Measurements from ENCODE around the gene RASEF. TPM values are rescaled to one million over a fixed set of nuclear protein-coding genes. Genes with fewer than 3 reads are reported as not detected.

The RASEF gene
- total and polyA plus RNA-seq, 2 donors (not counting 3 experiments of a cell fraction or from before 2014, with no cell fraction given) = 0.11 TPM; not detected in 1

- Histone ChIP-seq H3K4me1 (ENCODE audit: control insufficient read depth, extremely low read depth, insufficient read depth, low read length) (no peaks in the 10 kb centered on the region), H3K9ac (replicated peaks; ENCODE audit: extremely low read depth, insufficient read depth, low read length) (no peak overlapping the region), H2AFZ (ENCODE audit: low read depth, low read length) (no peak overlapping the region), H3K79me2 (ENCODE audit: control insufficient read depth, insufficient read depth, low read length) (no peaks in the 10 kb centered on the region), H3K9me1 (replicated peaks; ENCODE audit: control insufficient read depth, extremely low read depth, insufficient read depth, low read length) (no peaks in the 10 kb centered on the region), H3K36me3 (ENCODE audit: control insufficient read depth in 2 of 2, extremely low read depth in 1 of 2, insufficient read depth in 2 of 2, low read length in 2 of 2) (no peaks in the 10 kb centered on the region), H3K4me3 (replicated peaks in 1 of 3; ENCODE audit: insufficient read depth in 1 of 3, low read depth in 1 of 3, low read length in 3 of 3) (no peak overlapping the region), H4K20me1 (replicated peaks; ENCODE audit: control insufficient read depth, extremely low read depth, insufficient read depth, low read length) (no peaks in the 10 kb centered on the region), H3K9me3 (replicated peaks; ENCODE audit: control insufficient read depth, insufficient read depth, low read length) (no peaks in the 10 kb centered on the region), H3K27ac (ENCODE audit: insufficient read depth, low read depth, low read length) (no peak overlapping the region), H3K4me2 (ENCODE audit: insufficient read depth, low read length) (no peak overlapping the region), H3K27me3 (ENCODE audit: control insufficient read depth in 2 of 2, insufficient read depth in 2 of 2, low read length in 2 of 2) (no peaks in the 10 kb centered on the region)
- dilution Hi-C loops (cut with MboI; ENCODE audit: extremely low pct_ligation_motif_present, low sequenced_read_pairs) (no loop called here), intact Hi-C loops (cut with micrococcal nuclease) (no loop called here)
- FAIRE-seq (no peak), DNase-seq (ENCODE audit: low read depth, low spot score) (no peak)
- ChIA-PET POLR2A (no interaction called here), CTCF (no interaction called here)
- no TSS peak for BruUV-seq (replicated peaks)
- TF ChIP-seq EZH2 (IDR thresholded peaks at IDR 0.05; ENCODE audit: borderline replicate concordance, low read depth, low read length, severe bottlenecking) = no peak
Observed at GRCh38 chr9:83106772-83107171, 43.8 kb upstream of the RASEF start.

GRCh38 chr9:83106263-83106662, 43.3 kb upstream of the RASEF start:
- dilution Hi-C loops (cut with MboI; ENCODE audit: extremely low pct_ligation_motif_present, low sequenced_read_pairs) = no loop called here
- no peak overlapping the region for H2AFZ ChIP-seq (ENCODE audit: low read depth, low read length)

More at GRCh38 chr9:83106263-83106662, 43.3 kb upstream of the RASEF start:
- no peak for TF ChIP-seq EZH2 (IDR thresholded peaks at IDR 0.05; ENCODE audit: borderline replicate concordance, low read depth, low read length, severe bottlenecking)
- TF ChIP-seq FOS (IDR thresholded peaks at IDR 0.05; ENCODE audit: borderline replicate concordance, insufficient read depth, low read length) = no peak
- no peak for TF ChIP-seq POLR2AphosphoS5 (IDR thresholded peaks at IDR 0.05; ENCODE audit: insufficient read depth, low read depth, low read length)
- TF ChIP-seq MYC (IDR thresholded peaks at IDR 0.05; ENCODE audit: low read depth, low read length) = no peak
- no peak for TF ChIP-seq POLR2A (IDR thresholded peaks at IDR 0.05; ENCODE audit: low read depth, low read length)
- no peak for TF ChIP-seq GATA2 (IDR thresholded peaks at IDR 0.05; ENCODE audit: insufficient read depth, insufficient read length, low read depth, low read length)
- no peak for TF ChIP-seq MAX (IDR thresholded peaks at IDR 0.05; ENCODE audit: insufficient read depth, insufficient read length)
- Histone ChIP-seq H4K20me1 (replicated peaks; ENCODE audit: control insufficient read depth, extremely low read depth, insufficient read depth, low read length) (no peaks in the 10 kb centered on the region), H3K27ac (ENCODE audit: insufficient read depth, low read depth, low read length) (no peak overlapping the region), H3K79me2 (ENCODE audit: control insufficient read depth, insufficient read depth, low read length) (no peaks in the 10 kb centered on the region), H3K4me1 (ENCODE audit: control insufficient read depth, extremely low read depth, insufficient read depth, low read length) (no peaks in the 10 kb centered on the region), H3K9ac (replicated peaks; ENCODE audit: extremely low read depth, insufficient read depth, low read length) (no peak overlapping the region), H3K4me3 (replicated peaks in 1 of 3; ENCODE audit: insufficient read depth in 1 of 3, low read depth in 1 of 3, low read length in 3 of 3) (no peak overlapping the region), H3K9me1 (replicated peaks; ENCODE audit: control insufficient read depth, extremely low read depth, insufficient read depth, low read length) (no peaks in the 10 kb centered on the region), H3K9me3 (replicated peaks; ENCODE audit: control insufficient read depth, insufficient read depth, low read length) (no peaks in the 10 kb centered on the region), H3K36me3 (ENCODE audit: control insufficient read depth in 2 of 2, extremely low read depth in 1 of 2, insufficient read depth in 2 of 2, low read length in 2 of 2) (no peaks in the 10 kb centered on the region), H3K27me3 (ENCODE audit: control insufficient read depth in 2 of 2, insufficient read depth in 2 of 2, low read length in 2 of 2) (no peaks in the 10 kb centered on the region), H3K4me2 (ENCODE audit: insufficient read depth, low read length) (no peak overlapping the region)
- CTCF ChIA-PET = no interaction called here
- DNase-seq (ENCODE audit: low read depth, low spot score) (no peak), FAIRE-seq (no peak)
- intact Hi-C loops (cut with micrococcal nuclease) = no loop called here
- no TSS peak for BruUV-seq (replicated peaks)
- POLR2A ChIA-PET = no interaction called here
